Colonic mucosa (tissue), 4 donors: ENCODE data around the gene ANKRD36. TPM values are rescaled to one million over a fixed set of nuclear protein-coding genes. Genes with fewer than 3 reads are reported as not detected.
A peak's percentile ranks its signal among the peaks of the same experiment; 100 is the strongest.
"Not testable (repeated sequence)": the region's sequence is repeated elsewhere in the genome, so short reads cannot be mapped to it uniquely, and the experiment has no call there.

Experiments used
- DNase-seq: peaks from one replicate; pipeline ENCODE4 v3.0.0-alpha.2; 2020
- H3K27ac ChIP-seq: fragments of 200-600 bp; one replicate; pipeline ENCODE4 v1.8.0; 2021
- H3K27me3 ChIP-seq: fragments of 200-600 bp; one replicate; pipeline ENCODE4 v1.8.0; 2021
- H3K36me3 ChIP-seq: fragments of 200-600 bp; one replicate; pipeline ENCODE4 v1.8.0; 2021
- H3K4me1 ChIP-seq: fragments of 200-600 bp; one replicate; pipeline ENCODE4 v1.8.0; 2021; ENCODE audit warnings: mild to moderate bottlenecking
- H3K4me3 ChIP-seq: fragments of 200-600 bp; one replicate; pipeline ENCODE4 v1.8.0; 2021
- H3K9ac ChIP-seq, 2 donors: one replicate each; pipeline ENCODE4 v1.7.0; 2013; ENCODE audit warnings: control low read depth in 2 of 2, low read depth in 2 of 2, low read length in 2 of 2
- H3K9me3 ChIP-seq: fragments of 200-600 bp; one replicate; pipeline ENCODE4 v1.8.0; 2021
- CTCF ChIP-seq: fragments of 200-600 bp; IDR thresholded peaks from one replicate; pipeline ENCODE4 v1.8.0; 2022; ENCODE audit warnings: antibody characterized with exemption, mild to moderate bottlenecking
- intact Hi-C: fragments of 100-400 bp; cut with DNase I; formaldehyde crosslinking; loops from one replicate; pipeline ENCODE4 v1.14.1; 2022
- total RNA-seq, 2 donors: library from RNA; stranded (reverse); fragmentation: NEBNext Ultra II Directional in 1 of 2; extraction: Animal tissue kit (Norgen Biotek cat#: 25700) in 1 of 2; gene quantifications; one replicate each; pipeline ENCODE4 v1.2.1, GENCODE V29; 2021
- donor health status: healthy.
- donor health status: DM: no; HTN: no; CAD: no.
- donor health status: DM: no; HTN: no; CAD: no.

ANKRD36 gene
- total RNA-seq, 2 donors from 2014 or later: 16.6 to 22.1 TPM

- peak overlapping the region; percentile 68 to 76 for H3K9ac ChIP-seq
- peak; percentile 90 for TF ChIP-seq CTCF
- H3K27ac ChIP-seq: peak overlapping the region; percentile 96
- intact Hi-C loops, H3K9me3 ChIP-seq, H3K27me3 ChIP-seq, H3K4me1 ChIP-seq, H3K36me3 ChIP-seq: not testable (repeated sequence)
- DNase-seq: peak; percentile 85
- peak overlapping the region; percentile 61 for H3K4me3 ChIP-seq
These were observed 468 bp upstream of the ANKRD36 start for GRCh38 chr2:97112320-97113049.

- H3K4me1 ChIP-seq, H3K27me3 ChIP-seq, H3K9me3 ChIP-seq, intact Hi-C loops, H3K36me3 ChIP-seq: not testable (repeated sequence)
- peak overlapping the region; percentile 96 for H3K27ac ChIP-seq
- H3K4me3 ChIP-seq: peak overlapping the region; percentile 61
- peak overlapping the region; percentile 55 to 73 for H3K9ac ChIP-seq
- peak; percentile 41 for DNase-seq
These were observed 916 bp downstream of the ANKRD36 start for GRCh38 chr2:97113882-97114255.

GRCh38 chr2:97129090-97129489, 16.1 kb downstream of the ANKRD36 start:
- H3K36me3 ChIP-seq, H3K4me3 ChIP-seq, H3K27ac ChIP-seq, H3K4me1 ChIP-seq, DNase-seq, H3K9ac ChIP-seq, intact Hi-C loops, H3K9me3 ChIP-seq, H3K27me3 ChIP-seq: not testable (repeated sequence)

GRCh38 chr2:97144016-97144415, 31.1 kb downstream of the ANKRD36 start:
- H3K9ac ChIP-seq, H3K36me3 ChIP-seq, intact Hi-C loops, DNase-seq, H3K27me3 ChIP-seq, H3K9me3 ChIP-seq, H3K4me1 ChIP-seq, H3K4me3 ChIP-seq, H3K27ac ChIP-seq: not testable (repeated sequence)

GRCh38 chr2:97166548-97166947, 53.6 kb downstream of the ANKRD36 start:
- H3K4me1 ChIP-seq, intact Hi-C loops, H3K4me3 ChIP-seq, H3K27me3 ChIP-seq, H3K36me3 ChIP-seq, DNase-seq, H3K9ac ChIP-seq, H3K9me3 ChIP-seq, H3K27ac ChIP-seq: not testable (repeated sequence)

GRCh38 chr2:97167938-97168337, 55.0 kb downstream of the ANKRD36 start:
- H3K9me3 ChIP-seq, H3K36me3 ChIP-seq, H3K9ac ChIP-seq, intact Hi-C loops, H3K4me3 ChIP-seq, H3K27ac ChIP-seq, H3K4me1 ChIP-seq, DNase-seq, H3K27me3 ChIP-seq: not testable (repeated sequence)

GRCh38 chr2:97168583-97168982, 55.6 kb downstream of the ANKRD36 start:
- H3K9ac ChIP-seq, DNase-seq, intact Hi-C loops, H3K4me1 ChIP-seq, H3K27me3 ChIP-seq, H3K9me3 ChIP-seq, H3K27ac ChIP-seq, H3K36me3 ChIP-seq, H3K4me3 ChIP-seq: not testable (repeated sequence)

GRCh38 chr2:97180391-97180790, 67.4 kb downstream of the ANKRD36 start:
- H3K9ac ChIP-seq, H3K36me3 ChIP-seq, H3K27ac ChIP-seq, intact Hi-C loops, H3K4me3 ChIP-seq, H3K4me1 ChIP-seq, H3K9me3 ChIP-seq, H3K27me3 ChIP-seq, DNase-seq: not testable (repeated sequence)

GRCh38 chr2:97195349-97195748, 82.4 kb downstream of the ANKRD36 start:
- H3K4me1 ChIP-seq, intact Hi-C loops, H3K27ac ChIP-seq, H3K36me3 ChIP-seq, H3K27me3 ChIP-seq, DNase-seq, H3K9ac ChIP-seq, H3K4me3 ChIP-seq, H3K9me3 ChIP-seq: not testable (repeated sequence)

- DNase-seq, H3K27ac ChIP-seq, H3K36me3 ChIP-seq: not testable (repeated sequence)
These were observed 84.3 kb downstream of the ANKRD36 start for GRCh38 chr2:97197251-97197650.

GRCh38 chr2:97200887-97201286, 87.9 kb downstream of the ANKRD36 start:
- H3K4me3 ChIP-seq, H3K9ac ChIP-seq, H3K9me3 ChIP-seq, H3K27ac ChIP-seq, H3K27me3 ChIP-seq, H3K36me3 ChIP-seq, H3K4me1 ChIP-seq, DNase-seq, intact Hi-C loops: not testable (repeated sequence)

More at GRCh38 chr2:97197251-97197650, 84.3 kb downstream of the ANKRD36 start:
- H3K27me3 ChIP-seq, intact Hi-C loops, H3K4me3 ChIP-seq, H3K9ac ChIP-seq, H3K9me3 ChIP-seq, H3K4me1 ChIP-seq: not testable (repeated sequence)

GRCh38 chr2:97202643-97203250, 89.8 kb downstream of the ANKRD36 start:
- H3K9me3 ChIP-seq, H3K4me3 ChIP-seq, H3K4me1 ChIP-seq, H3K36me3 ChIP-seq, H3K9ac ChIP-seq, intact Hi-C loops, H3K27ac ChIP-seq, H3K27me3 ChIP-seq, DNase-seq: not testable (repeated sequence)
